HuH-7.5 (cell line): ENCODE data around the gene GABRR1.
A peak's percentile ranks its signal among the peaks of the same experiment; 100 is the strongest.
"Not testable (repeated sequence)": the region's sequence is repeated elsewhere in the genome, so short reads cannot be mapped to it uniquely, and the experiment has no call there.

ENCODE experiments used
- DNase-seq: peaks from one replicate; pipeline ENCODE4 v3.0.0; 2011; ENCODE audit warnings: low spot score

Gene GABRR1

DNA sequence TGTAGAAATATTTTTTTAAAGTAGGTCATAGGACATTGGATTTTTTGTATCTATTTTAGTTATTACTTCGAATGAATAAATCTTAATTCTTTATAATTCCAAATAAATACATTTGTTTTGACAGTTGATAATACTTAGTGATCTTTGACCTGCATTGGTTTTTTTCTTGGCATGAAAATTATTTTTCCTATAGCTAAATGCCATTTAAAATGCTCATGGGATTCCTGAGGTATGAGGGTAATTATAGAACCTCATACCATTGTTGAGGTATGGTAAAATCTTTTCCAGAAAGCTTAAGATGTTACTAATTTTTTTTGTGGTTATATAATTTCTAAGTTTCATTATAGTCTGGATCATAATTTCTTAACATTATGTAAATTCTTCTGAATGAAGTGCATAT lies 63.0 kb downstream of the GABRR1 start:
- no peak for DNase-seq

DNA sequence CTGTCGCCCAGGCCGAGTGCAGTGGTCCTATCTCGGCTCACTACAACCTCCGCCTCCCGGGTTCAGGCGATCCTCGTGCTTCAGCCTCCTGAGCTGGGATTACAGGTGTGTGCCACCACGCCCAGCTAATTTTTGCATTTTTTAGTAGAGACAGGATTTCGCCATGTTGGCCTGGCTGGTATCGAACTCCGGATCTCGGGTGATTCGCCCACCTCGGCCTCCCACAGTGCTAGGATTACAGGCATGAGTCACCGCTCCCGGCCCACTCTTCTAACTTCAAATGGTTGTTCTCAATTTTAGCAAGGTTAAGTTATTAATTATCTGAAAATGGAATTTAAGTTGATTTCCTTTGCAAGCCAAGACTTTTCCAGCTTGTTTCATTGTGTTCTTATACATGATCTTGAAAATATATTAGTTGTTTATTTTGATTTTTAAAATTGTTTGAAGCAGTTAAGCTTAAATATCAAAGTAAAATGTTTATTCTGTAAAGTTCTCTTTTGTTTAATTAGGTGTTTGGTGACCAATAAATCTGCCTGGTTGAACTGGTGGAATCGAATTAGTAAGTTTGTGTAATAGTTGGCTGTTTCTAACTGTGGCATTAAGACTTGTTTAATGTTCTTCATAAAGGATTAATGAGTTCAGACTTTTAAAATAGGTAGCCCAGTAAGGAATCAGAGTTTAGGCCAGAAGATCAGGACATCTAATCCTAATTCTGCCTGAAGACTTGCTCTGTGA lies 69.0 kb downstream of the GABRR1 start:
- no peak for DNase-seq

DNA sequence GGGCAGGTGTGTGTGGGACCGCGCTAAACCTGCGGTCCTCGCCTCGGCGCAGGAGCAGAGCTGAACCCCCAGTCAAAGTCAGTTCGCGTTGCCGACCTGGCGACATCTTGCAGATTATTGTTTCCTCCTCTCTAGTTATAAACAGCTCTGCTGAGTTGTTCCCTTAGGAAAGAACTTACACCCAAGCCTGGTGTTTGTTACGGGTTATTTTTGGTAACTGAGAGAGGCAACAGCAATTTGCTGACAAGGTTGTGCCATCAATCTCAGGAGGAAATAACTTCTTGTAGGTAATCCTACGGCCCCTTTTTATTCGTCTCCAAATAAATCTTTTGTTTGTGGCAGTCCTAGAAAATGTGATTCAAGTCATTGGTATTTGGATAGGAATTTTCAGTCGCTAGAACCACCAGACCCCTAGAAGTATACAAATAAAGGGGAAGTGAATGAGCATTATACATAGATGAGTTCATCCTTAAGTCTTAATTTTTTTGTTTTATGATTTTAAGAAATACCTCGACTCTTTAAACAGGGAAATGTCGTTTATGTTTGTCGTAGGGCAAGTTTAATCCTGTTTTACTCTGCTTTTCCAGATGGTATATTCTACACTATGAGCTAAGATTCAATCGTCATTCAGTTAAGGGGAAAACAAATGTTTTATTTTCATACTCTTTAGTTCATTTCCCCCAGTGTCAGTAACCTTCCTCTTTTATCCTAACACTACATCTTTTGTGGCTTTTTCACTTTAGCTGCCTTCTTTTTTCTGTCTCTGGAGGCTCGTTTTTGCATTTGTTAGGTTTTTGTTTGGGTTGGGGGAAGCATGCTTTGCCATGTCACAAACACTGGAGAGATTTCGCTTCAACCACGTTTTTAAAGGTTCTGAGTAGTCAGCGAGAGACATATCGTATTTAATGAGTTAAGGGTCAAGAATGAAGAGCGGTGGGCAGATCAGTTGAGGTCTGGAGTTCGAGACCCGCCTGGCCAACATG lies 70.1 kb downstream of the GABRR1 start:
- DNase-seq, result no peak

DNA sequence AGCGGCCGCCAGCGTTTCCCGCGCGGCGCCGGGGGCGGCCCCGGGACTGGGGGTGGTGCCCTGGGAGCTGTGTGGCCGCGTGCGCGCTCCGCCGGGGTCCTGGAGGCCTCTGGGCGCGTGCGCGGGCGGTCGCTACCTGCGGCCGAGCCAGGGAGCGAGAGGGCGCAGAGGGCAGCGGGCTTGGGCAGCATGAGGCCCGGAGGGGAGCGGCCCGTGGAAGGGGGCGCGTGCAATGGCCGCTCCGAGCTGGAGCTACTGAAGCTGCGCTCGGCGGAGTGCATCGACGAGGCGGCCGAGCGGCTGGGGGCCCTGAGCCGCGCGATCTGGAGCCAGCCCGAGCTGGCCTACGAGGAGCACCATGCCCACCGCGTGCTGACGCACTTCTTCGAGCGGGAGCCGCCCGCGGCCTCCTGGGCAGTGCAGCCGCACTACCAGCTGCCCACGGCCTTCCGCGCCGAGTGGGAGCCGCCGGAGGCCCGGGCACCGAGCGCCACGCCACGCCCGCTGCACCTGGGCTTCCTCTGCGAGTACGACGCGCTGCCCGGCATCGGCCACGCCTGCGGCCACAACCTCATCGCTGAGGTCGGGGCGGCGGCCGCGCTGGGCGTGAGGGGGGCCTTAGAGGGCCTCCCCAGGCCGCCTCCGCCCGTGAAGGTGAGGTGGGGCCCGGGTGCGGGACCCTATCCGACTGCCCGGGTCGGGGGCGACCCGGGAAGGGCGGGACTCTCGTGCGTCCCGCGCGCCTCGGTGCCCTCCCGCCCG lies 71.0 kb downstream of the GABRR1 start, which contains the start of gene PM20D2:
Gene PM20D2, plus strand, starts transcription at position 100 of the 762 bp plus-strand sequence. Its CDS starts 90 bp downstream, at position 190.
- peak; percentile 89 for DNase-seq

DNA sequence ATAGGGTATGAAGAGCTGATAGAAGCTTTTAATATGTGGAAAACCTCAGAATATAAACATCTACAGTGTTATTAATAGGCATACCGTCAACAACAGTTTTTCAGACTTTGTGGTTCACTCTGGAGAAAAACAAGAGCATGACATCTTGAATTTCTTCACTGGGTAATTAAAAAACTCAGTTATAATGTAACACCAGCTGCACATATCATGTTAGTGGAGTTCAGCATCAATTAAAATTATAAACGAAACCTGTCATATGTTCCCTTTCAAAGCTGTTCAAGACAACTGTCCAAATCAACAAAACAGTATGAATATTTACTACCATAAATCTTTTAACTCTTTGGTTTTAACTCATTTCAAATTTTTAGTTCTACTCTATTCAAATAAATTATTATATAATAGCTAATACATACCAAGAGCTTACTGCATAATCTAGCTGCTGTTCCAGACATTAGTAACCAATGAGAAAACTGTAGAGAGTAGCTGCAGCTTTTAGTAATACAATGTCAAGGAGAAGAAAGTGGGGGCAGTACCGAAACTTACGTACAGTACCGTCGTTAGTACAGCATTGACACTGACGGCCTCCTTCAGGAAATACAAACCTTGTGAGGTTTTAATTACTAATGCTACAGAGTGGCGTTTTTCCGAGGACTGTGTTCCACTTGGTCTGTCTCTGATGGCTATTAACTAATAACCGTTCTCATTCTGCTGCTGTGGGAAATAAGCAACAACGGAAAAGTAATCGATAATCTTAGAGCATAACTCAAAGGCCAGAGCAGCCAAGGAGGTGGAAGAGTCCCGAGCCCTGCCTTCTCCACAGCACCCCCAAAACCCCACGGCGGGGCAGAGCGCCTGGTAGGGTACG lies 71.8 kb downstream of the GABRR1 start:
- no peak for DNase-seq

DNA sequence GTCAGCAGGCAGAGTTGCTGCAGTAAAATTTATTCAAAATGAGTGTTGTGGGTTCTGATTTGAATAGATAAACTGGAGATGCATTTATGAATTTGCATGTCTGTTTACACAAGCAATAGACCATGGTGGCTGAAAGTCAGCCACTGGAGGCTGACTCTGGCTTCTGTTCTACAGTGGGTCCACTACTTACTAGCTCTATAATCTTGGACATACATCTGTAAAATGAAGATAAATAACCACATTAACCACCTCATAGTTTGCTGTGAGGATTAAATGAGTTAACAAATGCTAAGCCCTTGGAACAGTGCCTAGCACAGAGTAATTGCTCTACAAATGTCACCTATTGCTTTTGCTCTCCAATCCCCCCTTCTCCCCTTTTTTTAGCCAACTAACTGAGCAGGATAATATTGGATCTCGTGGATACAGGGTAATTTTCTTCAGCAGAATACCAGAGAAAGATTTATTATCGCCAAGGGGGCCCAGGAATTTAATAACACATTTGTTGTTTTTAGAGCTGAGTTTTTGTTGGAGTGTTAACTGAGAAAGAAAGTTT lies 72.7 kb downstream of the GABRR1 start:
- DNase-seq, result no peak

DNA sequence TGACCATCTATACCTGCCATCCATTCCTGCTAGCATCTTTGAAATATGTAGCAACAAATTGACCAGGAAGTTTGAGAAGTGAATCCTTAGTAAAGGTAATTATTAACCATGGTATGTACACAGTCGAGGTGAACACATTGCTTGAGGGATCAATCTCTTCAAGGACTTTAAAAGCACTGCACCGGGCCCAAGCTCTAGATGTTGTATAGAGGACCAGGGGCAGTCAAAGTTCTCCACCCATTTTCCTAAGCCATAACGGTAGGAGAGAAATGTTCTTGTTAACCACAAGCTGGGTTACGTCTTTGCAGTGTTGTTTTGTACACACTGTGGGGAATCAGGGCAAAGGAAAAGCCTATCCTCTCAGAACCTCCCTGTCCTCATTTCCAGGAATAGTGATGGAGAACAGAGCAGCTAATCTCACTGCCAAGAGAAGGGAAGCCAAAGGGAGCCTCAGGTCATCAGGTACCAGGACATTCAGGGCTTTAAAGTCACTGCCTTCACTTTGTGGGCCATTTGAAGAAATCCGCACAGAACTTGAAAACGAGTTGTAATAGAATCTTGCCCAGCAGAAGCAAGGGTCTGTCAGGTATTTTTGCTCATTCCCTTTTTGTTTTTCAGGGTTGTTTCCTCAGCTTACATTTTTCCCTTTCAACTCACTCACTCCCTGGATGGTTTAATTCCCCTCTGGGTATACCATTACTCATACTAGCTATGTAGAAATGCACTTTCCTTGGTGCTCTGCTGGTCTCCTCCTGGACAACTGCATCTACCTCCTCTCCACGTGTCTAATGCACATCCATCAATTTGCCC lies 76.6 kb downstream of the GABRR1 start:
- DNase-seq, result no peak

DNA sequence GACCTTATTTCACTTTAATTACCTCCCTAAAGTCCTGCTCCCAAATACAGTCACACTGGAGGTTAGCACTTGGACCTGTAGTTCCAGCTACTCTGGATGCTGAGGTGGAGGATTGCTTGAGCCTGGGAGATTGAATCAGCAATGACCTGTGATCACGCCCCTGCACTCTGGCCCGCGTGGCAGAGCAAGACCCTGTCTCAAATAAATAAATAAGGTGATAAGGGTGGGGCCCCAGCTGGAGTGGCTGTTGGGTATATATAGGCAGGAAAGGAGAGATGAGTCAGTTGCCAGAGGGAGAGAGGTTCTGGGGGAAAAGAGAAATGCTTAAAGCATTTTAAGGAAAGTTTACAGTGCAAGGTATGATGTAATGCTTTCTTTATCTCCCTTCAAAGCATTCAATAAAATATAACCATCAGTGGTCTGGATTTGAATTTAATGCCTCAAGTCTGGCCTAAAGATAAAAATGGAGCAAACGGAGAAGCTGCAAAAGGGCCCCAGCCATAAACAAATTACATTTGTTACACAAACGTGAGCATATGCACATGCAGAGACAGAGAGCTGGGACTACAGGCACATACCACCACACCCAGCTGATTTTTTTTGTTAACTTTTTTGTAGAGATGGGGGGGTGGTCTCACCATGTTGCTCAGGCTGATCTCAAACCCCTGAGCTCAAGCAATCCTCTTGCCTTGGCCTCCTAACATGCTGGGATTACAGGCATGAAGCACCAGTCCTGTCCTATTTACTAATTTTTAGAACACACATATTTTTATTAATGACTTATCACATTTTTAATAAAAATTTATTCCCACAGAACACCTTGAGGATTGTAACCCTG lies 77.4 kb downstream of the GABRR1 start:
- DNase-seq, result no peak

DNA sequence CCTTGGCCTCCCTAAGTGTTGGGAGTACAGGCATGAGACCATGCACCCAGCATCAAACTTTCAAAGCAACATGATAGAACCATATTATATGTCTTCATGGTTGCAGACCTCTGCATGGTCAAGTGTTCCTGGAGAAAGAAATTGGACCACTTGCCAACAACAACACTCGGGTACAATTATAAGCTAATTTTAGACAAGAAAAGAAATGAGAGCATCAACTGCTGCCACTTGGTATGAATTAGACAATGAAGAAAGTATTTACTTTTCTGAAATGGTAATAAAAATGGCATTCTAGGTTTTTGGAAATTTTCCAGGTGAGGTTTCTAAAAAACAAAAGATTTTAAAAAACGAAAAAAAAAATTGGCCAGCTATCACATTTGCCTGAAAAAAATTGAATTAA lies 79.0 kb downstream of the GABRR1 start:
- no peak for DNase-seq

DNA sequence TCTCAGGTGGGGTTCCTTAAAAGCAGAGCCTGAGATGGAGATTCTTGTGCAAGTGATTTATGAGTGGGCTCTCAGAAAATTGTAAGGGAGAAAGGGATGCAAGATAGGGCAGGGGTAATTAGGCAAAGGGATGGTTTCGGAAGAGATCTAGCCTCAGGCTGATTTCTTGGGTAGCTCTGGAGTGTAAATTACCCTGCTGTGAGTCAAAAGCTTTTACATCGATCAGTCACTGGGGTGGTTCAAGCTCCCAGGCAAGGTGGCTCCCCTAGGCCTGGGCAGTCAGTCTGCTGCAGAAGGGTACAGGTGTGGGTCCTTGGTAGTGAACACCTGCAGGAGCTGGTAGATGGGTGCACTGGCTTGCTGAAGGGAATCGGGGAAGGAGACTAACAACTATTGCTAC lies 82.4 kb downstream of the GABRR1 start:
- no peak for DNase-seq

DNA sequence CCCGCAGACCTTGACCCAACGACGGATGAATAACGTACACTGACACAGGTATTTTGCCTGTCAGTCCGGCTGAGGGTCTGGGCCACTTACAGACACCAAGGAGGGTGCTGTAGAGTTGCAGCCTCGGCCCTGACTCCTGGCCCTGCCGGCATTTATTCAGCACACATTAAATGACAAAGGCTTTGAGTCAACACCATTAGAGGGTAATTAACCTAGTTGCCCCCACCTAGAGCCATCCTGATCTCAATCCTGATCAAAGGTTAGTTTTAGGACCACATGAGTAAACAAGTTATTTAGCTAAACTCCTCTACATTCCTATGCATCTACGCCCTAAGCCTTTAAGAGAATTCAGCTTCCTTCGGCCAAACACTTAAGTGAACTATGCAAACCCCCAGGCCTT lies 83.2 kb downstream of the GABRR1 start:
- DNase-seq, result no peak

DNA sequence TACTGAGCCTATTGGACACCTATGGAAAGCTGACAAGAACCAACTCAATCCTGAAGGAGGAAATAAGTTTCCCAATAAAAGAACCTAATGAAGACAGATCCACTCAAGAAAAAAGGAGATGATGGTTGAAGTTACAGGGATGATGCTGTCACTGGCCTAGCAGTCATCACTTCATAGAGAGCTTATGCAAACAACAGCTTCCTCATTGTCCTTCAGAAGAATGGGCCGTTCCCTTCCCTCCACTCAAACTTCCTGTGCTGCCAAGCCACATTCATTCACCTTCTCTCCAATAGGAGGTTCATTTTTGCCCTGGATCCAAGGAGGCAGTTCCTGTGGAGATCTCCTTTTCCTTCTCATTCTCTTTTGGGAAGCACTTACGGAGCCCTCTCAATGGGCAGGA lies 85.1 kb downstream of the GABRR1 start:
- no peak for DNase-seq

DNA sequence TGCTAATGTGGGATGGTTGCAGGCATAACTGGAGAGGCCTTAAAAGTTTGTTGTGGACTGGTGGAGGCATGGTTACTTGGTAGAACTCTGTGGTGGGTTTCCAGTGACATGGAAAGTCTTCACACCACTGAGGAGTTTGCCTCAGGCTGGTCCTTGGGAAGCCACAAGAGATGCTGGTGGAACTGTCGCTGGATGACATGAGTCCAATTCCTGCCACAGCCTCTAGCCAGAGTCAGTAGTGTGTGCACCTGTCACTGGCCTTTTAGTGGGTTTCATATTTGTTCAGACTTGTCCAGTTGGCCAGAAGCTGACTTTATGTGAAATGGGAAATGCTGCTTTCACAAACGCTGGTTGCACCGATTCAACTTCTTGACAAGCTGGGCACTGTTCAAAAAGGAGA lies 85.6 kb downstream of the GABRR1 start:
- DNase-seq, result no peak

DNA sequence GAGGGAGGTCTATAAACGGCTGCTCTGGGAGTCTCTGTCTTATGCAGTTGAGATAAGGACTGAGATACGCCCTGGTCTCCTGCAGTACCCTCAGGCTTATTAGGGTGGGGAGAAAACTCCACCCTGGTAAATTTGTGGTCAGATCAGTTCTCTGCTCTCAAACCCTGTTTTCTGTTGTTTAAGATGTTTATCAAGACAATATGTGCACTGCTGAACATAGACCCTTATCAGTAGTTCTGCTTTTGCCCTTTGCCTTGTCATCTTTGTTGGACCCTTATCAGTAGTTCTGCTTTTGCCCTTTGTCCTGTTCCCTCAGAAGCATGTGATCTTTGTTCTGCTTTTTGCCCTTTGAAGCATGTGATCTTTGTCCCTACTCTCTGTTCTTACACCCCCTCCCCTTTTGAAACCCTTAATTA lies 88.9 kb downstream of the GABRR1 start:
- not testable (repeated sequence) for DNase-seq
